GM10266 (cell line): ENCODE data around the gene NECAB3.

Experiments used
- DNase-seq: peaks from one replicate; pipeline ENCODE4 v3.0.0; 2012; ENCODE audit errors: extremely low spot score
- TF ChIP-seq, protein P1 (sequence below): IDR thresholded peaks from 2 replicates; pipeline ENCODE4 v1.5.1; 2012; ENCODE audit warnings: mild to moderate bottlenecking, low read depth; ENCODE audit not compliant: control insufficient read depth, insufficient read depth; ENCODE audit errors: missing control alignments

The NECAB3 gene

DNA sequence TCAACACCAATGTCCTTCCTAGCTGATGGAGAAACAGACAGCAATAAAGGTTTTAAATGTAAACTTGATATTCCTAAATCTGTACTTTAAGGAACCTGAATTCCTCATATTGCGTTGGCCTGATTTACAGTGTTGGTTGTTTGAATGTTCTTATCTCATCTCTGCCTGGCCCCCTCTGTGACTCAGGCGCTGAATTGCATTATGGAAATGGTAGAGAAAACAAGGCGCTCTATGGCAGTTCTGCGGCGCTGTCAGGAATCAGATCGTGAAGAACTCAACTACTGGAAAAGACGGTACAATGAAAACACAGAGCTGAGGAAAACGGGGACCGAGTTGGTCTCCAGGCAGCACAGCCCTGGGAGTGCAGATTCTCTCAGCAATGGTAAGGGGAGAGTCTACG, 44.7 kb downstream of the NECAB3 start:
- no peak for DNase-seq

DNA sequence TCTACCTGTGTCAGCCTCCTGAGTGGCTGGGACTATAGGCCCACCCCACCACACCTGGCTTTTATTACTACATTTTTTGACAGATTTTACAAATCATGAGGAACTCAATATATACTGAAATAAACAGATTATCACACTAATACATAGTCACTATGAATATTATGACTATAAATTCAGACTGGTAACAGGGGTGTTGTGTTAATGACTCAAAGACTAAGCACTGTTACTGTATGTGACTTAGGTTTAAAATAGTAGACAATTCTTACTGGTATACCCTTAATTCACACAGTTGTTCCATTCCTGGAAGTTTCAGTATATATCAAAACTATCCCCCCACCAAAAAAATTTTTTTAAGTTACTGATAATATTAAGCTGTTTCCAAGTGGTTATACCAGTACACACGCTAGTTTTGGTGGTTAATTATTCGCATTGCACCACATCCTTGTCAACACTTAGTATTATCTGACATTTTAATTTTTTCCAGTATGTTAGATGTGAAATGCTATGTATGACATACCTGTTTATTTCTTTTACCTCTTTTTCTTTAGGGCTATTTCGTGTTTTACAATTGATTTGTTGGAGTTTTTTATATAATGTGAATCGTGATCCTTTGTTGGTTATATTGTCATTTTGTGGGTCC, 46.5 kb downstream of the NECAB3 start:
- TF ChIP-seq, protein P1, sequence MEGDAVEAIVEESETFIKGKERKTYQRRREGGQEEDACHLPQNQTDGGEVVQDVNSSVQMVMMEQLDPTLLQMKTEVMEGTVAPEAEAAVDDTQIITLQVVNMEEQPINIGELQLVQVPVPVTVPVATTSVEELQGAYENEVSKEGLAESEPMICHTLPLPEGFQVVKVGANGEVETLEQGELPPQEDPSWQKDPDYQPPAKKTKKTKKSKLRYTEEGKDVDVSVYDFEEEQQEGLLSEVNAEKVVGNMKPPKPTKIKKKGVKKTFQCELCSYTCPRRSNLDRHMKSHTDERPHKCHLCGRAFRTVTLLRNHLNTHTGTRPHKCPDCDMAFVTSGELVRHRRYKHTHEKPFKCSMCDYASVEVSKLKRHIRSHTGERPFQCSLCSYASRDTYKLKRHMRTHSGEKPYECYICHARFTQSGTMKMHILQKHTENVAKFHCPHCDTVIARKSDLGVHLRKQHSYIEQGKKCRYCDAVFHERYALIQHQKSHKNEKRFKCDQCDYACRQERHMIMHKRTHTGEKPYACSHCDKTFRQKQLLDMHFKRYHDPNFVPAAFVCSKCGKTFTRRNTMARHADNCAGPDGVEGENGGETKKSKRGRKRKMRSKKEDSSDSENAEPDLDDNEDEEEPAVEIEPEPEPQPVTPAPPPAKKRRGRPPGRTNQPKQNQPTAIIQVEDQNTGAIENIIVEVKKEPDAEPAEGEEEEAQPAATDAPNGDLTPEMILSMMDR = no peak
- no peak for DNase-seq

More for the DNA sequence above, 44.7 kb downstream of the NECAB3 start:
- TF ChIP-seq, protein P1 = no peak

DNA sequence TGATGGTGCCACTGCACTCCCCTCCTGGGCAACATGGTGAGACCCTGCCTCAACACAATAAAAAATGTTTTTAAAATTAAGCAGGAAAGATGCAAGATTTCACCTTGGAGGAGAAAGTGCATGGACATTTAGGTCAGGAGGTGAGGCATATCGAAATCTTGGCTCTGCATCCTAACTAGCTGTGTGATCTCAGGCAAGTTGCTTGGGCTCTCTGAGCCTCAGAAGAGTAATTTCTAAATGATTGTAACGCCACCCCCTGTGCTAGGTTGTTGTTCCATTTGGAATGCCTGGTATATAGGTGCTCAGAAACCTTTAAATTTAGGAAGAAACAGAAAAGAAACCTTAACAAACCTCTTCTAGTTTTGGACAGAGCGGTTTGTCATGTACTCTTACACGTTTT, 48.0 kb downstream of the NECAB3 start:
- DNase-seq = no peak
- TF ChIP-seq, protein P1 = no peak

DNA sequence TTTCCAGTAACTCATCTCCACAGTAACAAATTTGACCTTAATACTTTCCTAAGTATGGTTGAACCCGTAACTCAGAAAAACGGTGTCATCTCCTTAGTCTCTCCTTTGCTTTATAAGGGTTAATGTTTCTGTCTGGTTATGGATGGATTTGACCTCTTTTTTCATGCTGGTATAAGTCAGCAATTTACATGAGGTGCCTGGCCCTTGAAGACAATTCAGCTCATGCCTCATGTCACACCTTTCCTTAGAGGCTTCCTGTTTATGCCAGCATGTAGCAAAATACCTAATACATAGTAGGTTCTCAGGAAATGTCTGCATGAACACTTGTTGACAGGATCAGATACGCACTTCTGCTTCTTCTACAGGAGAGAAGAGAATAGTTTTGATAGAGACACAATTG, 49.8 kb downstream of the NECAB3 start:
- TF ChIP-seq, protein P1 = no peak
- DNase-seq = no peak

DNA sequence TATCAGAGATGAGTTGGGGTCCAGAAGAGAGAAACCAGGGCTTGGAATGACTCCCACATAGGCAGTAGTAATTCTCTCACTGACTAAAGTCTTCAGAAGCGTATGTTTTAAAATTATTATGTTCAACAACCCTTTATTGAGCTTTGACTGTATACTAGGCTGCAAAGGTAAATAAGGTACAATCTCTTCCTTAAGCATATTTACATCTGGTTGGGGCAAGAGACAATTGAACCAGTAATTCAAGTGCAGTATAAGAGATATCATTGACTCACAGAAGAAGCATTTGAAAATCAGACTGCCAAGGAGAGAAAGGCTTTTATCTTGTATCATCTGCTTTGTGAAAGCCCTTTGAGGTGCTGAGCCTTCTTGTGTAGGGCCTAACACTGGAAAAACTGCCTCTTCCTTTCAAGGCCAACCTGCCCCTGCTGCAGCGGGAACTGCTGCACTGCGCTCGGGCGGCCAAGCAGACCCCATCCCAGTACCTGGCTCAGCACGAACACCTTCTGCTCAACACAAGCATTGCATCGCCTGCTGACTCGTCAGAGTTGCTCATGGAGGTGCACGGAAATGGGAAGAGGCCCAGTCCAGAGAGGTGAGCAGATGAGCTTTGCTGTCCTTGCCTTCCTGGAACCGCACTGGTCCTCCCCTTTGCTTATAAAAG, 51.4 kb downstream of the NECAB3 start:
- no peak for DNase-seq
- TF ChIP-seq, protein P1 = no peak

DNA sequence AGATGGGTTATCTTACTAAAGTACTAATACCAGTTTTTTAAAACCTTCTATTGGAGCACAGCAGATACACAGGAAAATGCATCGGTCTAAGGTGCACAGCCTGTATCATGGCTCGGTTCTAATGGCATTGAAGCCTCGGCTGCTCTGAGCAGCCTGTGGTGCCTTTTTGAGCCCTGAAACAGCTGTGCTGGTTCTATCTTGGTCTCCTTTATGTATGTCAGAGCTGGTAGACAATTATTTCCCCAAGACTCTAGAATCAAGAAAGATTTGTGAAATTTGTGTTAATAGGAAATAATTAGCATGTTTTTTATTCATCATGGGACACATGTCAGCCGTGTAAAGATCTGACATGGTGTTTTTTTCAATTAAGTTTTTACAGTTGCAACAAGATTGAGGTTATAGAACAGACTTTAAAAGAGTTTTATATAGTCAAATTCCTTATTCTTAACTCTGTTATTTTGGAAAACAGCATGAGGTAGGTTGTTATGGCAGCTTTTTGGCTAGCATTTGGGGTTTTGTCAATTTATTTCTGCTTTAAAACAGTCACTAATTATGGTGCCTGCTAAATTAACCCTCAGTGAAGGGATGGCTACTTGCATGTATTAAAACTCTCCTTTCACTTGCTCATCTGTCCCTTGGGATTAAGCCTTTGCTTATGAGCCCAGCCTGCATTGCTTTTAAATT, 52.4 kb downstream of the NECAB3 start:
- TF ChIP-seq, protein P1 = no peak
- no peak for DNase-seq

DNA sequence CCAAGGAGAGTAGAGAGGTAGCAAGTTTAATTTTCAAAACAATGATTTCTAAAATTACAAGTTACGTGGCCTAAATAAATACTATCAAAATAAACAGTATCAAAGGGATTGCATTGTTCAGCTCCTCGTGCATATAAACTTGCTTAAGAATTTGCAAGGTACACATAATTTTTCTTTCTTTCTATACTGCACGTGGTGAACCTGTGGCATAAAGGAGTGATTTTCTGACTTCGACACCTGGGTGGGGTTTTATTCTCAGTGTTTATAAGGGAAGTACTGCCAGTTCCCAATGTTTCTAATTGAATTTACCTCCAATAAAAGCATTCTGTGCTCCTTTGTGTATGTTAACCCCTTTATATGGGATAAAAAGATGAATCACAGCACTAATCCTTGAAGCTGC, 62.2 kb downstream of the NECAB3 start:
- DNase-seq = no peak
- TF ChIP-seq, protein P1 = no peak
